Urothelium cell line (cell line): ENCODE measurements around the gene KPNA4.

Experiments used
- DNase-seq: peaks from one replicate; pipeline ENCODE4 v3.0.0; 2011; ENCODE audit warnings: low spot score, mixed read lengths
- FAIRE-seq: peaks from 2 replicates; lab custom pipeline; 2011; peaks lifted over from hg19 to GRCh38; lab: Jason Lieb, UNC

KPNA4 gene

GRCh38 chr3:160501325-160501724, 64.0 kb downstream of the KPNA4 start:
- FAIRE-seq (no peak), DNase-seq (no peak)

- no peak for FAIRE-seq
- no peak for DNase-seq
These were observed 67.2 kb downstream of the KPNA4 start for GRCh38 chr3:160498202-160498601.

- DNase-seq (no peak), FAIRE-seq (no peak)
These were observed 75.2 kb downstream of the KPNA4 start for GRCh38 chr3:160490166-160490565.

GRCh38 chr3:160486459-160486869, 78.9 kb downstream of the KPNA4 start:
- DNase-seq (no peak), FAIRE-seq (no peak)

- FAIRE-seq (no peak), DNase-seq (no peak)
These were observed 82.6 kb downstream of the KPNA4 start for GRCh38 chr3:160482796-160483195.

- DNase-seq = no peak
- FAIRE-seq = no peak
These were observed 83.5 kb downstream of the KPNA4 start for GRCh38 chr3:160481856-160482255.

GRCh38 chr3:160480931-160481330, 84.4 kb downstream of the KPNA4 start:
- FAIRE-seq (no peak), DNase-seq (no peak)

GRCh38 chr3:160479376-160479775, 86.0 kb downstream of the KPNA4 start:
- DNase-seq (no peak), FAIRE-seq (no peak)

GRCh38 chr3:160478338-160478737, 87.0 kb downstream of the KPNA4 start:
- DNase-seq = no peak
- no peak for FAIRE-seq

GRCh38 chr3:160477750-160478149, 87.6 kb downstream of the KPNA4 start:
- FAIRE-seq = no peak
- DNase-seq = no peak

GRCh38 chr3:160475884-160476283, 89.5 kb downstream of the KPNA4 start:
- no peak for FAIRE-seq
- no peak for DNase-seq

GRCh38 chr3:160475153-160475552, 90.2 kb downstream of the KPNA4 start:
- FAIRE-seq (no peak), DNase-seq (no peak)

- DNase-seq (no peak), FAIRE-seq (no peak)
These were observed 90.9 kb downstream of the KPNA4 start for GRCh38 chr3:160474416-160474838.

- FAIRE-seq (no peak), DNase-seq (no peak)
These were observed 91.4 kb downstream of the KPNA4 start for GRCh38 chr3:160473978-160474377.

- FAIRE-seq = no peak
- no peak for DNase-seq
These were observed 92.2 kb downstream of the KPNA4 start for GRCh38 chr3:160473221-160473620.

GRCh38 chr3:160472344-160472743, 93.0 kb downstream of the KPNA4 start:
- DNase-seq = no peak
- no peak for FAIRE-seq

- DNase-seq = no peak
- no peak for FAIRE-seq
These were observed 93.5 kb downstream of the KPNA4 start for GRCh38 chr3:160471892-160472291.

- no peak for FAIRE-seq
- no peak for DNase-seq
These were observed 95.2 kb downstream of the KPNA4 start for GRCh38 chr3:160470181-160470580.

GRCh38 chr3:160464971-160465370, 100.4 kb downstream of the KPNA4 start:
- DNase-seq (no peak), FAIRE-seq (no peak)

- FAIRE-seq (no peak), DNase-seq (no peak)
These were observed 101.0 kb downstream of the KPNA4 start for GRCh38 chr3:160464321-160464720.

GRCh38 chr3:160460033-160460432, 105.3 kb downstream of the KPNA4 start:
- DNase-seq = no peak
- FAIRE-seq = no peak

GRCh38 chr3:160459450-160459970, 105.9 kb downstream of the KPNA4 start:
- no peak for DNase-seq
- FAIRE-seq = no peak

GRCh38 chr3:160458151-160458550, 107.2 kb downstream of the KPNA4 start:
- FAIRE-seq = no peak
- DNase-seq = no peak
